DOHH2 (cell line): ENCODE results near the gene MCC.

Source experiments
- H3F3A ChIP-seq: fragments of 200-600 bp; sonication (generic), shearing (Covaris generic); 2 replicates; pipeline ENCODE4 v1.6.0; 2016; ENCODE audit warnings: antibody characterized with exemption, mild to moderate bottlenecking; ENCODE audit not compliant: control insufficient read depth, insufficient read depth
- H3K27ac ChIP-seq: fragments of 200-600 bp; sonication (generic); 2 replicates; pipeline ENCODE4 v1.5.1; 2014; ENCODE audit warnings: low read depth, mild to moderate bottlenecking, low read length, moderate library complexity
- H3K27me3 ChIP-seq: fragments of 200-600 bp; sonication (generic); 2 replicates; pipeline ENCODE4 v1.6.1; 2014; ENCODE audit warnings: mild to moderate bottlenecking, low read length, mixed read lengths; ENCODE audit not compliant: control insufficient read depth
- H3K36me3 ChIP-seq: fragments of 200-600 bp; sonication (generic); 2 replicates; pipeline ENCODE4 v1.6.1; 2014; ENCODE audit warnings: mild to moderate bottlenecking, low read length, moderate library complexity, mixed read lengths; ENCODE audit not compliant: control insufficient read depth
- H3K4me1 ChIP-seq: fragments of 200-600 bp; sonication (generic); 2 replicates; pipeline ENCODE4 v1.6.1; 2014; ENCODE audit warnings: mild to moderate bottlenecking, low read length, mixed read lengths; ENCODE audit not compliant: control insufficient read depth
- H3K4me2 ChIP-seq: fragments of 200-600 bp; sonication (generic); 2 replicates; pipeline ENCODE4 v1.6.0; 2014; ENCODE audit warnings: mild to moderate bottlenecking, low read length, moderate library complexity
- H3K4me3 ChIP-seq: fragments of 200-600 bp; sonication (generic); 2 replicates; pipeline ENCODE4 v1.5.1; 2014; ENCODE audit warnings: mild to moderate bottlenecking, low read length, mixed read lengths
- H3K79me2 ChIP-seq: fragments of 200-600 bp; sonication (generic); 2 replicates; pipeline ENCODE4 v1.6.1; 2014; ENCODE audit warnings: mild to moderate bottlenecking, low read length, mixed read lengths; ENCODE audit not compliant: control insufficient read depth
- H3K9me2 ChIP-seq: fragments of 200-600 bp; sonication (generic); replicated peaks from 2 replicates; pipeline ENCODE4 v1.6.1; 2014; ENCODE audit warnings: mild to moderate bottlenecking, low read length, mixed read lengths; ENCODE audit not compliant: control insufficient read depth
- H3K9me3 ChIP-seq: fragments of 200-600 bp; sonication (generic); 2 replicates; pipeline ENCODE4 v1.6.1; 2014; ENCODE audit warnings: antibody characterized with exemption, low read length, mixed read lengths; ENCODE audit not compliant: control insufficient read depth, insufficient read depth
- H4K20me1 ChIP-seq: fragments of 200-600 bp; sonication (generic); 2 replicates; pipeline ENCODE4 v1.6.0; 2014; ENCODE audit warnings: low read depth, mild to moderate bottlenecking, antibody characterized with exemption, low read length, moderate library complexity; ENCODE audit not compliant: control insufficient read depth, insufficient read depth
- CTCF ChIP-seq: fragments of 200-600 bp; sonication (generic); IDR thresholded peaks from one replicate; pipeline ENCODE4 v1.5.1; 2014; ENCODE audit warnings: antibody characterized with exemption, mild to moderate bottlenecking, low read depth, low read length; ENCODE audit not compliant: poor library complexity, severe bottlenecking
- EZH2phosphoT487 ChIP-seq: fragments of 200-600 bp; sonication (generic); IDR thresholded peaks from 2 replicates; pipeline ENCODE4 v1.6.1; 2017; ENCODE audit warnings: borderline replicate concordance, mild to moderate bottlenecking, antibody characterized with exemption, low read length, moderate library complexity, mixed read lengths

Gene MCC

GRCh38 chr5:113364466-113364865 lies 123.8 kb downstream of the MCC start:
- H3K4me2 ChIP-seq = no peak overlapping the region
- no peaks in the 10 kb centered on the region for H3K79me2 ChIP-seq
- H3K4me1 ChIP-seq = no peaks in the 10 kb centered on the region
- no peaks in the 10 kb centered on the region for H3K9me2 ChIP-seq
- no peaks in the 10 kb centered on the region for H3F3A ChIP-seq
- H3K36me3 ChIP-seq = no peaks in the 10 kb centered on the region
- no peak overlapping the region for H3K27ac ChIP-seq
- no peak overlapping the region for H3K4me3 ChIP-seq
- no peaks in the 10 kb centered on the region for H3K27me3 ChIP-seq
- H3K9me3 ChIP-seq = peaks cover 7% of the 10 kb centered on the region
- TF ChIP-seq EZH2phosphoT487 (no peak), CTCF (no peak)
- no peaks in the 10 kb centered on the region for H4K20me1 ChIP-seq

- no peaks in the 10 kb centered on the region for H3K4me1 ChIP-seq
- H3K79me2 ChIP-seq = no peaks in the 10 kb centered on the region
- H3K9me3 ChIP-seq = peaks cover 7% of the 10 kb centered on the region
- H3K9me2 ChIP-seq = no peaks in the 10 kb centered on the region
- no peak overlapping the region for H3K27ac ChIP-seq
- H4K20me1 ChIP-seq = no peaks in the 10 kb centered on the region
- H3F3A ChIP-seq = no peaks in the 10 kb centered on the region
- no peak overlapping the region for H3K4me2 ChIP-seq
- H3K27me3 ChIP-seq = no peaks in the 10 kb centered on the region
- H3K4me3 ChIP-seq = no peak overlapping the region
- no peak for TF ChIP-seq EZH2phosphoT487
- TF ChIP-seq CTCF = no peak
- no peaks in the 10 kb centered on the region for H3K36me3 ChIP-seq
Measured at GRCh38 chr5:113361701-113362100, 126.6 kb downstream of the MCC start.

GRCh38 chr5:113359419-113359818 lies 128.8 kb downstream of the MCC start:
- Histone ChIP-seq H3K27ac (no peak overlapping the region), H3K4me3 (no peak overlapping the region), H4K20me1 (no peaks in the 10 kb centered on the region), H3K27me3 (no peaks in the 10 kb centered on the region), H3K36me3 (no peaks in the 10 kb centered on the region), H3K9me3 (peaks cover 2% of the 10 kb centered on the region), H3F3A (no peaks in the 10 kb centered on the region), H3K4me1 (no peaks in the 10 kb centered on the region), H3K9me2 (no peaks in the 10 kb centered on the region), H3K4me2 (no peak overlapping the region), H3K79me2 (no peaks in the 10 kb centered on the region)
- no peak for TF ChIP-seq CTCF
- TF ChIP-seq EZH2phosphoT487 = no peak

- Histone ChIP-seq H3K27ac (no peak overlapping the region), H3K4me2 (no peak overlapping the region), H3K27me3 (no peaks in the 10 kb centered on the region), H4K20me1 (no peaks in the 10 kb centered on the region), H3K79me2 (no peaks in the 10 kb centered on the region), H3K4me1 (no peaks in the 10 kb centered on the region), H3K4me3 (no peak overlapping the region), H3K9me3 (no peaks in the 10 kb centered on the region), H3F3A (no peaks in the 10 kb centered on the region), H3K36me3 (no peaks in the 10 kb centered on the region), H3K9me2 (no peaks in the 10 kb centered on the region)
- TF ChIP-seq EZH2phosphoT487 (no peak), CTCF (no peak)
Measured at GRCh38 chr5:113358696-113359095, 129.6 kb downstream of the MCC start.
